ENCODE results near the gene ZNF516.
A peak's percentile ranks its signal among the peaks of the same experiment; 100 is the strongest.

Gene ZNF516

DNA sequence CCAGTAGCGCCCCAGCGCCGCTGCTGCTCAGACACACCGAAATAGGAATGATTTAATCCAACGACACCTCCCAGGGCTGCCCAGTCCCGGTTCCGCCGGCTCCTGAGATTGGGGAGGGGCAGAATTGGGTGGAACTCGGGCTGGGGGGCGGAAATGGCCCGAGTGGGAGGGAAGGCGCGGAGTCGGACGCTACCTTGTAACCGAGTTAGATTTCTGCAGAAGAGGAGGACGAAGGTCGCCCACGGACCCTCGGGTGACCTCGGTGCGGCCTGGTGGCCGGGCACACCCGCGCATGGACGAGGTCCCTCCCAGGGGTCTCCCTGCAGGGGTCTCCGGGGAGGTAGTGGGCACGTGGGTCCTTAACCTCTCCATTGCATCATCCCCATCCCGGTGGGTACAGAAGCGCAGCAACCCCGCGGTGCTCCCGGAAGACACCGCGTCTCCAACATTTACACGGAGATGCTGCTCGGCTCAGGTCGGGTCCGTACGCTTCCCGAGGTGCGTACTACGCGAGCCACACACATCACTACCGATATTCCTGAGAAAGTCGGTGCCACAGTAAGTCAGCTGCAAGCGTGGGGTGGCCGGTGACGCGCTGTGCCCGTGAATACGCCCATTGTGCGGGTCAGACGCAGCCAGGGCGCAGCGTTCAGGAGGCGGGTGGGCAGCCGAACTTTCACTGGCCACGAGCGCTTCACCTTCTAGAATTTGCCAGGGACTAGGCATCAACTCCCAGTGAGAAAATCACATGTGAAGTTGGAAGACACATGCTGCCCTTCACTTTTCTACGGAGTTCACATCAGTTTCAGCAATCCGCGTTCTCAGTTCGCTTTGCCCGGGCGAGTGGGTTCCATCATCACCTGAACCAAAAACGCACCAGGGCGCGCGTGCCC, 3.0 kb downstream of the ZNF516 start (continued):
- TF ChIP-seq, protein P1, sequence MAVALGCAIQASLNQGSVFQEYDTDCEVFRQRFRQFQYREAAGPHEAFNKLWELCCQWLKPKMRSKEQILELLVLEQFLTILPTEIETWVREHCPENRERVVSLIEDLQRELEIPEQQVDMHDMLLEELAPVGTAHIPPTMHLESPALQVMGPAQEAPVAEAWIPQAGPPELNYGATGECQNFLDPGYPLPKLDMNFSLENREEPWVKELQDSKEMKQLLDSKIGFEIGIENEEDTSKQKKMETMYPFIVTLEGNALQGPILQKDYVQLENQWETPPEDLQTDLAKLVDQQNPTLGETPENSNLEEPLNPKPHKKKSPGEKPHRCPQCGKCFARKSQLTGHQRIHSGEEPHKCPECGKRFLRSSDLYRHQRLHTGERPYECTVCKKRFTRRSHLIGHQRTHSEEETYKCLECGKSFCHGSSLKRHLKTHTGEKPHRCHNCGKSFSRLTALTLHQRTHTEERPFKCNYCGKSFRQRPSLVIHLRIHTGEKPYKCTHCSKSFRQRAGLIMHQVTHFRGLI (tag by site-specific recombination; IDR thresholded peaks at IDR 0.05): no peak
- TF ChIP-seq, protein P2, sequence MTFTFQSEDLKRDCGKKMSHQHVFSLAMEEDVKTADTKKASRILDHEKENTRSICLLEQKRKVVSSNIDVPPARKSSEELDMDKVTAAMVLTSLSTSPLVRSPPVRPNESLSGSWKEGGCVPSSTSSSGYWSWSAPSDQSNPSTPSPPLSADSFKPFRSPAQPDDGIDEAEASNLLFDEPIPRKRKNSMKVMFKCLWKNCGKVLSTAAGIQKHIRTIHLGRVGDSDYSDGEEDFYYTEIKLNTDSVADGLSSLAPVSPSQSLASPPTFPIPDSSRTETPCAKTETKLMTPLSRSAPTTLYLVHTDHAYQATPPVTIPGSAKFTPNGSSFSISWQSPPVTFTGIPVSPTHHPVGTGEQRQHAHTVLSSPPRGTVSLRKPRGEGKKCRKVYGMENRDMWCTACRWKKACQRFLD (tag by site-specific recombination; IDR thresholded peaks at IDR 0.05): no peak
- TF ChIP-seq ZNF426 (tag by site-specific recombination; IDR thresholded peaks at IDR 0.05) (no peak), ZNF658 (tag by site-specific recombination; IDR thresholded peaks at IDR 0.05) (no peak), ZFP37 (tag by site-specific recombination; IDR thresholded peaks at IDR 0.05) (no peak), ZIC2 (tag by site-specific recombination; IDR thresholded peaks at IDR 0.05) (peak; percentile 90), MZF1 (tag by site-specific recombination; IDR thresholded peaks at IDR 0.05; ENCODE audit: borderline replicate concordance) (no peak), ZNF146 (tag by site-specific recombination; IDR thresholded peaks at IDR 0.05) (no peak), ZNF830 (tag by site-specific recombination; IDR thresholded peaks at IDR 0.05; ENCODE audit: low read depth) (no peak), ZNF121 (tag by site-specific recombination; IDR thresholded peaks at IDR 0.05) (no peak), ZNF211 (tag by site-specific recombination; IDR thresholded peaks at IDR 0.05; ENCODE audit: low read depth) (no peak), SP3 (tag by site-specific recombination; IDR thresholded peaks at IDR 0.05) (peak; percentile 81), ZNF266 (tag by site-specific recombination; IDR thresholded peaks at IDR 0.05; ENCODE audit: low read depth) (no peak), ZNF24 (tag by site-specific recombination; IDR thresholded peaks at IDR 0.05) (no peak), REPIN1 (tag by site-specific recombination; IDR thresholded peaks at IDR 0.05; ENCODE audit: low read depth) (no peak), ZBTB17 (tag by site-specific recombination; IDR thresholded peaks at IDR 0.05) (no peak), ZBTB48 (tag by site-specific recombination; IDR thresholded peaks at IDR 0.05) (0 out of 2 replicates have a peak, but pooled peaks have one; percentile 20), OVOL3 (tag by site-specific recombination; IDR thresholded peaks at IDR 0.05) (0 out of 2 replicates have a peak, but pooled peaks have one; percentile 46), ZNF48 (tag by site-specific recombination; IDR thresholded peaks at IDR 0.05) (no peak), ZNF843 (tag by site-specific recombination; IDR thresholded peaks at IDR 0.05) (0 out of 2 replicates have a peak, but pooled peaks have one; percentile 10), GLI2 (tag by site-specific recombination; IDR thresholded peaks at IDR 0.05; ENCODE audit: borderline replicate concordance, low read depth) (no peak), ZNF140 (tag by site-specific recombination; IDR thresholded peaks at IDR 0.05) (no peak), ZNF223 (tag by site-specific recombination; IDR thresholded peaks at IDR 0.05) (no peak), ZNF530 (tag by site-specific recombination; IDR thresholded peaks at IDR 0.05; ENCODE audit: low read depth) (no peak)
- TF ChIP-seq, protein P3, sequence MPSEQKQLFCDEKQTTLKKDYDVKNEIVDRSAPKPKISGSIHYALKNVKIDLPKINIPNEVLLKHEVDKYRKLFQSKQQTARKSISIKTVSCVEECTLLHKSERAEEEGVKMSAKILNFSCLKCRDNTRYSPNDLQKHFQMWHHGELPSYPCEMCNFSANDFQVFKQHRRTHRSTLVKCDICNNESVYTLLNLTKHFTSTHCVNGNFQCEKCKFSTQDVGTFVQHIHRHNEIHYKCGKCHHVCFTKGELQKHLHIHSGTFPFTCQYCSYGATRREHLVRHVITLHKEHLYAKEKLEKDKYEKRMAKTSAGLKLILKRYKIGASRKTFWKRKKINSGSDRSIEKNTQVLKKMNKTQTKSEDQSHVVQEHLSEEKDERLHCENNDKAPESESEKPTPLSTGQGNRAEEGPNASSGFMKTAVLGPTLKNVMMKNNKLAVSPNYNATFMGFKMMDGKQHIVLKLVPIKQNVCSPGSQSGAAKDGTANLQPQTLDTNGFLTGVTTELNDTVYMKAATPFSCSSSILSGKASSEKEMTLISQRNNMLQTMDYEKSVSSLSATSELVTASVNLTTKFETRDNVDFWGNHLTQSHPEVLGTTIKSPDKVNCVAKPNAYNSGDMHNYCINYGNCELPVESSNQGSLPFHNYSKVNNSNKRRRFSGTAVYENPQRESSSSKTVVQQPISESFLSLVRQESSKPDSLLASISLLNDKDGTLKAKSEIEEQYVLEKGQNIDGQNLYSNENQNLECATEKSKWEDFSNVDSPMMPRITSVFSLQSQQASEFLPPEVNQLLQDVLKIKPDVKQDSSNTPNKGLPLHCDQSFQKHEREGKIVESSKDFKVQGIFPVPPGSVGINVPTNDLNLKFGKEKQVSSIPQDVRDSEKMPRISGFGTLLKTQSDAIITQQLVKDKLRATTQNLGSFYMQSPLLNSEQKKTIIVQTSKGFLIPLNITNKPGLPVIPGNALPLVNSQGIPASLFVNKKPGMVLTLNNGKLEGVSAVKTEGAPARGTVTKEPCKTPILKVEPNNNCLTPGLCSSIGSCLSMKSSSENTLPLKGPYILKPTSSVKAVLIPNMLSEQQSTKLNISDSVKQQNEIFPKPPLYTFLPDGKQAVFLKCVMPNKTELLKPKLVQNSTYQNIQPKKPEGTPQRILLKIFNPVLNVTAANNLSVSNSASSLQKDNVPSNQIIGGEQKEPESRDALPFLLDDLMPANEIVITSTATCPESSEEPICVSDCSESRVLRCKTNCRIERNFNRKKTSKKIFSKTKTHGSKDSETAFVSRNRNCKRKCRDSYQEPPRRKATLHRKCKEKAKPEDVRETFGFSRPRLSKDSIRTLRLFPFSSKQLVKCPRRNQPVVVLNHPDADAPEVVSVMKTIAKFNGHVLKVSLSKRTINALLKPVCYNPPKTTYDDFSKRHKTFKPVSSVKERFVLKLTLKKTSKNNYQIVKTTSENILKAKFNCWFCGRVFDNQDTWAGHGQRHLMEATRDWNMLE (tag by site-specific recombination; conservative IDR thresholded peaks at IDR 0.05; ENCODE audit: low read depth): no peak
- TF ChIP-seq, protein P4, sequence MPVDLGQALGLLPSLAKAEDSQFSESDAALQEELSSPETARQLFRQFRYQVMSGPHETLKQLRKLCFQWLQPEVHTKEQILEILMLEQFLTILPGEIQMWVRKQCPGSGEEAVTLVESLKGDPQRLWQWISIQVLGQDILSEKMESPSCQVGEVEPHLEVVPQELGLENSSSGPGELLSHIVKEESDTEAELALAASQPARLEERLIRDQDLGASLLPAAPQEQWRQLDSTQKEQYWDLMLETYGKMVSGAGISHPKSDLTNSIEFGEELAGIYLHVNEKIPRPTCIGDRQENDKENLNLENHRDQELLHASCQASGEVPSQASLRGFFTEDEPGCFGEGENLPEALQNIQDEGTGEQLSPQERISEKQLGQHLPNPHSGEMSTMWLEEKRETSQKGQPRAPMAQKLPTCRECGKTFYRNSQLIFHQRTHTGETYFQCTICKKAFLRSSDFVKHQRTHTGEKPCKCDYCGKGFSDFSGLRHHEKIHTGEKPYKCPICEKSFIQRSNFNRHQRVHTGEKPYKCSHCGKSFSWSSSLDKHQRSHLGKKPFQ (tag by site-specific recombination; IDR thresholded peaks at IDR 0.05): no peak
- TF ChIP-seq, protein P5, sequence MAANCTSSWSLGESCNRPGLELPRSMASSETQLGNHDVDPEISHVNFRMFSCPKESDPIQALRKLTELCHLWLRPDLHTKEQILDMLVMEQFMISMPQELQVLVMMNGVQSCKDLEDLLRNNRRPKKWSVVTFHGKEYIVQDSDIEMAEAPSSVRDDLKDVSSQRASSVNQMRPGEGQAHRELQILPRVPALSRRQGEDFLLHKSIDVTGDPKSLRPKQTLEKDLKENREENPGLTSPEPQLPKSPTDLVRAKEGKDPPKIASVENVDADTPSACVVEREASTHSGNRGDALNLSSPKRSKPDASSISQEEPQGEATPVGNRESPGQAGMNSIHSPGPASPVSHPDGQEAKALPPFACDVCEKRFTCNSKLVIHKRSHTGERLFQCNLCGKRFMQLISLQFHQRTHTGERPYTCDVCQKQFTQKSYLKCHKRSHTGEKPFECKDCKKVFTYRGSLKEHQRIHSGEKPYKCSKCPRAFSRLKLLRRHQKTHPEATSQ (tag by site-specific recombination; IDR thresholded peaks at IDR 0.05): no peak
- TF ChIP-seq, protein P6, sequence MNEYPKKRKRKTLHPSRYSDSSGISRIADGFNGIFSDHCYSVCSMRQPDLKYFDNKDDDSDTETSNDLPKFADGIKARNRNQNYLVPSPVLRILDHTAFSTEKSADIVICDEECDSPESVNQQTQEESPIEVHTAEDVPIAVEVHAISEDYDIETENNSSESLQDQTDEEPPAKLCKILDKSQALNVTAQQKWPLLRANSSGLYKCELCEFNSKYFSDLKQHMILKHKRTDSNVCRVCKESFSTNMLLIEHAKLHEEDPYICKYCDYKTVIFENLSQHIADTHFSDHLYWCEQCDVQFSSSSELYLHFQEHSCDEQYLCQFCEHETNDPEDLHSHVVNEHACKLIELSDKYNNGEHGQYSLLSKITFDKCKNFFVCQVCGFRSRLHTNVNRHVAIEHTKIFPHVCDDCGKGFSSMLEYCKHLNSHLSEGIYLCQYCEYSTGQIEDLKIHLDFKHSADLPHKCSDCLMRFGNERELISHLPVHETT (tag by site-specific recombination; IDR thresholded peaks at IDR 0.05): no peak

Data from HEK293 (cell line).